ENCODE results near the gene GNAQ.
A peak's percentile ranks its signal among the peaks of the same experiment; 100 is the strongest.

GNAQ gene

GRCh38 chr9:77901771-77902170, 129.8 kb downstream of the GNAQ start:
- in situ Hi-C loops (cut with MboI; ENCODE audit: low sequenced_read_pairs): loop anchor here (10.0 kb wide), 1 partner anchor 63 kb away; no protein-coding TSS in a partner anchor
- DNase-seq (ENCODE audit: low spot score in 2 of 2): no peak
- Histone ChIP-seq H3K9me3 (no peaks in the 10 kb centered on the region), H3K27me3 (ENCODE audit: low read depth) (no peaks in the 10 kb centered on the region), H3K4me1 (peaks cover 5% of the 10 kb centered on the region), H3K36me3 (replicated peaks) (no peaks in the 10 kb centered on the region), H3K4me3 (no peak overlapping the region)

- H3K4me3 ChIP-seq: no peak overlapping the region
- no peak for DNase-seq (ENCODE audit: low spot score in 2 of 2)
- H3K27me3 ChIP-seq (ENCODE audit: low read depth): no peaks in the 10 kb centered on the region
- no peaks in the 10 kb centered on the region for H3K9me3 ChIP-seq
- no peaks in the 10 kb centered on the region for H3K36me3 ChIP-seq (replicated peaks)
- peaks cover 13% of the 10 kb centered on the region for H3K4me1 ChIP-seq
- in situ Hi-C loops (cut with MboI; ENCODE audit: low sequenced_read_pairs): loop anchor here (10.0 kb wide), 1 partner anchor 64 kb away; no protein-coding TSS in a partner anchor
Measured at GRCh38 chr9:77901018-77901417, 130.6 kb downstream of the GNAQ start.

- no peak overlapping the region for H3K4me3 ChIP-seq
- H3K27me3 ChIP-seq (ENCODE audit: low read depth): no peaks in the 10 kb centered on the region
- H3K4me1 ChIP-seq: peaks cover 18% of the 10 kb centered on the region
- in situ Hi-C loops (cut with MboI; ENCODE audit: low sequenced_read_pairs): loop anchor here (10.0 kb wide), 1 partner anchor 65 kb away; no protein-coding TSS in a partner anchor
- no peaks in the 10 kb centered on the region for H3K9me3 ChIP-seq
- DNase-seq (ENCODE audit: low spot score in 2 of 2): no peak
- no peaks in the 10 kb centered on the region for H3K36me3 ChIP-seq (replicated peaks)
Measured at GRCh38 chr9:77899679-77900354, 131.8 kb downstream of the GNAQ start.

- no peak overlapping the region for H3K4me3 ChIP-seq
- no peak for DNase-seq (ENCODE audit: low spot score in 2 of 2)
- H3K4me1 ChIP-seq: peaks cover 18% of the 10 kb centered on the region
- no peaks in the 10 kb centered on the region for H3K27me3 ChIP-seq (ENCODE audit: low read depth)
- no peaks in the 10 kb centered on the region for H3K9me3 ChIP-seq
- no peaks in the 10 kb centered on the region for H3K36me3 ChIP-seq (replicated peaks)
- in situ Hi-C loops (cut with MboI; ENCODE audit: low sequenced_read_pairs): no loop called here
Measured at GRCh38 chr9:77898864-77899263, 132.7 kb downstream of the GNAQ start.

- no peaks in the 10 kb centered on the region for H3K9me3 ChIP-seq
- no peak overlapping the region for H3K4me3 ChIP-seq
- peaks cover 21% of the 10 kb centered on the region for H3K4me1 ChIP-seq
- H3K36me3 ChIP-seq (replicated peaks): no peaks in the 10 kb centered on the region
- in situ Hi-C loops (cut with MboI; ENCODE audit: low sequenced_read_pairs): no loop called here
- DNase-seq (ENCODE audit: low spot score in 2 of 2): peak; percentile 61 to 64
- H3K27me3 ChIP-seq (ENCODE audit: low read depth): no peaks in the 10 kb centered on the region
Measured at GRCh38 chr9:77896938-77897667, 134.5 kb downstream of the GNAQ start.

GRCh38 chr9:77896269-77896937, 135.2 kb downstream of the GNAQ start:
- peaks cover 21% of the 10 kb centered on the region for H3K4me1 ChIP-seq
- no peaks in the 10 kb centered on the region for H3K27me3 ChIP-seq (ENCODE audit: low read depth)
- in situ Hi-C loops (cut with MboI; ENCODE audit: low sequenced_read_pairs): no loop called here
- no peaks in the 10 kb centered on the region for H3K36me3 ChIP-seq (replicated peaks)
- H3K9me3 ChIP-seq: no peaks in the 10 kb centered on the region
- DNase-seq (ENCODE audit: low spot score in 2 of 2): no peak
- no peak overlapping the region for H3K4me3 ChIP-seq

GRCh38 chr9:77893706-77894105, 137.9 kb downstream of the GNAQ start:
- in situ Hi-C loops (cut with MboI; ENCODE audit: low sequenced_read_pairs): no loop called here
- no peaks in the 10 kb centered on the region for H3K36me3 ChIP-seq (replicated peaks)
- no peaks in the 10 kb centered on the region for H3K27me3 ChIP-seq (ENCODE audit: low read depth)
- H3K4me3 ChIP-seq: no peak overlapping the region
- peaks cover 21% of the 10 kb centered on the region for H3K4me1 ChIP-seq
- DNase-seq (ENCODE audit: low spot score in 2 of 2): no peak
- no peaks in the 10 kb centered on the region for H3K9me3 ChIP-seq

GRCh38 chr9:77892955-77893514, 138.6 kb downstream of the GNAQ start:
- in situ Hi-C loops (cut with MboI; ENCODE audit: low sequenced_read_pairs): no loop called here
- no peaks in the 10 kb centered on the region for H3K27me3 ChIP-seq (ENCODE audit: low read depth)
- no peak overlapping the region for H3K4me3 ChIP-seq
- H3K36me3 ChIP-seq (replicated peaks): no peaks in the 10 kb centered on the region
- no peak for DNase-seq (ENCODE audit: low spot score in 2 of 2)
- peaks cover 21% of the 10 kb centered on the region for H3K4me1 ChIP-seq
- no peaks in the 10 kb centered on the region for H3K9me3 ChIP-seq

- Histone ChIP-seq H3K9me3 (no peaks in the 10 kb centered on the region), H3K36me3 (replicated peaks) (no peaks in the 10 kb centered on the region), H3K4me3 (no peak overlapping the region), H3K4me1 (peaks cover 17% of the 10 kb centered on the region), H3K27me3 (ENCODE audit: low read depth) (no peaks in the 10 kb centered on the region)
- in situ Hi-C loops (cut with MboI; ENCODE audit: low sequenced_read_pairs): no loop called here
- no peak for DNase-seq (ENCODE audit: low spot score in 2 of 2)
Measured at GRCh38 chr9:77892171-77892570, 139.4 kb downstream of the GNAQ start.

- Histone ChIP-seq H3K9me3 (no peaks in the 10 kb centered on the region), H3K36me3 (replicated peaks) (no peaks in the 10 kb centered on the region), H3K27me3 (ENCODE audit: low read depth) (no peaks in the 10 kb centered on the region), H3K4me3 (no peak overlapping the region), H3K4me1 (peaks cover 10% of the 10 kb centered on the region)
- in situ Hi-C loops (cut with MboI; ENCODE audit: low sequenced_read_pairs): no loop called here
- DNase-seq (ENCODE audit: low spot score in 2 of 2): no peak
Measured at GRCh38 chr9:77891128-77891800, 140.3 kb downstream of the GNAQ start.

- Histone ChIP-seq H3K27me3 (ENCODE audit: low read depth) (no peaks in the 10 kb centered on the region), H3K4me1 (peaks cover 10% of the 10 kb centered on the region), H3K9me3 (no peaks in the 10 kb centered on the region), H3K4me3 (no peak overlapping the region), H3K36me3 (replicated peaks) (no peaks in the 10 kb centered on the region)
- in situ Hi-C loops (cut with MboI; ENCODE audit: low sequenced_read_pairs): no loop called here
- DNase-seq (ENCODE audit: low spot score in 2 of 2): no peak
Measured at GRCh38 chr9:77887662-77888061, 143.9 kb downstream of the GNAQ start.

- DNase-seq (ENCODE audit: low spot score in 2 of 2): no peak
- no peak overlapping the region for H3K4me3 ChIP-seq
- no peaks in the 10 kb centered on the region for H3K27me3 ChIP-seq (ENCODE audit: low read depth)
- in situ Hi-C loops (cut with MboI; ENCODE audit: low sequenced_read_pairs): no loop called here
- no peaks in the 10 kb centered on the region for H3K9me3 ChIP-seq
- H3K4me1 ChIP-seq: peaks cover 13% of the 10 kb centered on the region
- no peaks in the 10 kb centered on the region for H3K36me3 ChIP-seq (replicated peaks)
Measured at GRCh38 chr9:77885104-77885672, 146.4 kb downstream of the GNAQ start.

Measured in HAP-1 (cell line).